GM12865 (cell line): ENCODE data around the gene OGT.
"Not testable (repeated sequence)": the region's sequence is repeated elsewhere in the genome, so short reads cannot be mapped to it uniquely, and the experiment has no call there.

Source experiments
- DNase-seq: peaks from one replicate; pipeline ENCODE4 v3.0.0; 2010; ENCODE audit warnings: low read depth
- H3K4me3 ChIP-seq: 2 replicates; pipeline ENCODE4 v1.5.1; 2011; ENCODE audit warnings: mild to moderate bottlenecking, low read depth, low read length, control low read depth
- CTCF ChIP-seq: IDR thresholded peaks from 2 replicates; pipeline ENCODE4 v1.5.1; 2011; ENCODE audit warnings: low read length, control low read depth, low read depth, inconsistent platforms; ENCODE audit not compliant: insufficient read depth; ENCODE audit errors: missing control alignments

Gene OGT

GRCh38 chrX:71504346-71504745 is 28.6 kb upstream of the OGT start:
- no peak for TF ChIP-seq CTCF
- DNase-seq: no peak
- no peak overlapping the region for H3K4me3 ChIP-seq

- DNase-seq: no peak
- TF ChIP-seq CTCF: no peak
These were observed 23.6 kb upstream of the OGT start for GRCh38 chrX:71509289-71509688.

GRCh38 chrX:71510161-71510560 is 22.7 kb upstream of the OGT start:
- DNase-seq: no peak
- no peak overlapping the region for H3K4me3 ChIP-seq
- TF ChIP-seq CTCF: no peak

More at GRCh38 chrX:71509289-71509688, 23.6 kb upstream of the OGT start:
- no peak overlapping the region for H3K4me3 ChIP-seq

GRCh38 chrX:71513731-71514130 is 19.2 kb upstream of the OGT start:
- DNase-seq, H3K4me3 ChIP-seq: not testable (repeated sequence)

GRCh38 chrX:71514367-71515037 is 18.4 kb upstream of the OGT start:
- peak; percentile 78 for DNase-seq
- H3K4me3 ChIP-seq: no peak overlapping the region
- peak; percentile 15 for TF ChIP-seq CTCF

- no peak for TF ChIP-seq CTCF
- DNase-seq: no peak
- H3K4me3 ChIP-seq: no peak overlapping the region
These were observed 17.9 kb upstream of the OGT start for GRCh38 chrX:71515038-71515396.

GRCh38 chrX:71525316-71525715 is 7.6 kb upstream of the OGT start:
- DNase-seq: no peak
- H3K4me3 ChIP-seq: no peak overlapping the region
- TF ChIP-seq CTCF: no peak
